ENCODE results near the gene AGTRAP. TPM values are rescaled to one million over a fixed set of nuclear protein-coding genes. Genes with fewer than 3 reads are reported as not detected.

Gene AGTRAP
- total and polyA plus RNA-seq, 9 of the 15 experiments (the other 6 are each of a cell fraction or from before 2014, with no cell fraction given) = 26.8 to 105 (median 57.5) TPM

- TF ChIP-seq PATZ1 (CRISPR knock-in tag; IDR thresholded peaks at IDR 0.05; ENCODE audit: borderline replicate concordance) = no peak; the same call in 1 of the 2 replicates
- no peak; the same call in 1 of the 2 replicates for TF ChIP-seq PHF8 (IDR thresholded peaks at IDR 0.05; ENCODE audit: borderline replicate concordance, low read length)
- TF ChIP-seq ATF4 (CRISPR knock-in tag; IDR thresholded peaks at IDR 0.05) = peak; percentile 2; the same call in 1 of the 2 replicates
- TF ChIP-seq KDM1A (IDR thresholded peaks at IDR 0.05) = no peak
- no peak for TF ChIP-seq RUNX1 (IDR thresholded peaks at IDR 0.05; ENCODE audit: low read depth)
- no peak for TF ChIP-seq TAF9B (IDR thresholded peaks at IDR 0.05; ENCODE audit: partially characterized antibody)
- TF ChIP-seq ZBTB5 (IDR thresholded peaks at IDR 0.05) = no peak
- TF ChIP-seq NFRKB (IDR thresholded peaks at IDR 0.05; ENCODE audit: low read depth) = peak; percentile 76
- TF ChIP-seq TRIM25 (IDR thresholded peaks at IDR 0.05; ENCODE audit: borderline replicate concordance) = no peak
- peak; percentile 11 for TF ChIP-seq WHSC1 (IDR thresholded peaks at IDR 0.05; ENCODE audit: low read length)
- peak; percentile 34 for TF ChIP-seq RBM22 (IDR thresholded peaks at IDR 0.05; ENCODE audit: low read depth, low read length, poor library complexity, severe bottlenecking)
- TF ChIP-seq EHMT2 (IDR thresholded peaks at IDR 0.05) = no peak
- no peak for TF ChIP-seq RNF219 (CRISPR knock-in tag; IDR thresholded peaks at IDR 0.05)
- TF ChIP-seq ELK3 (CRISPR knock-in tag; IDR thresholded peaks at IDR 0.05) = no peak
Observed at GRCh38 chr1:11790880-11791715, 55.2 kb downstream of the AGTRAP start (continued).
